DND-41 (cell line): Measurements from ENCODE around the gene CELA2A.

Source experiments
- ATAC-seq: fragments of 200-7000 bp; cut with Tn5 transposase; 3 replicates; pipeline ENCODE4 v1.9.1; 2021; ENCODE audit warnings: low read depth; ENCODE audit not compliant: insufficient read depth
- DNase-seq: peaks from one replicate; pipeline ENCODE4 v3.0.0-alpha.2; 2020
- H2AFZ ChIP-seq: 2 replicates; pipeline ENCODE4 v1.6.0; 2012; ENCODE audit warnings: low read depth, low read length
- H3K27ac ChIP-seq: 2 replicates; pipeline ENCODE4 v1.5.1; 2012; ENCODE audit warnings: low read length, inconsistent platforms
- H3K27me3 ChIP-seq: fragments of 200-600 bp; sonication (generic); 2 replicates; pipeline ENCODE4 v1.6.0; 2012; ENCODE audit warnings: low read length, mild to moderate bottlenecking, inconsistent platforms; ENCODE audit not compliant: insufficient read depth, poor library complexity
- H3K36me3 ChIP-seq: 2 replicates; pipeline ENCODE4 v1.5.1; 2012; ENCODE audit warnings: low read length, inconsistent platforms; ENCODE audit not compliant: insufficient read depth
- H3K4me1 ChIP-seq: 2 replicates; pipeline ENCODE4 v1.5.1; 2012; ENCODE audit warnings: mild to moderate bottlenecking, low read length; ENCODE audit not compliant: insufficient read depth
- H3K4me2 ChIP-seq: 2 replicates; pipeline ENCODE4 v1.6.0; 2012; ENCODE audit warnings: mild to moderate bottlenecking, moderate library complexity, low read length, inconsistent platforms; ENCODE audit not compliant: insufficient read depth
- H3K4me3 ChIP-seq, 2 experiments: fragments of 200-600 bp in 1 of 2; shearing (Covaris generic) in 1 of 2; 2 replicates each; pipeline ENCODE4 v1.5.1; 2012 to 2016; ENCODE audit warnings: inconsistent platforms in 2 of 2, low read length in 2 of 2, mild to moderate bottlenecking in 2 of 2, low read depth in 1 of 2, moderate library complexity in 1 of 2
- H3K79me2 ChIP-seq: 2 replicates; pipeline ENCODE4 v1.6.0; 2012; ENCODE audit warnings: low read length, inconsistent platforms; ENCODE audit not compliant: insufficient read depth
- H3K9ac ChIP-seq: 2 replicates; pipeline ENCODE4 v1.6.0; 2012; ENCODE audit warnings: low read depth, mild to moderate bottlenecking, inconsistent platforms, low read length, moderate library complexity
- H3K9me3 ChIP-seq: 2 replicates; pipeline ENCODE4 v1.5.1; 2012; ENCODE audit warnings: low read length, moderate library complexity, mild to moderate bottlenecking, inconsistent platforms; ENCODE audit not compliant: insufficient read depth, severe bottlenecking
- H4K20me1 ChIP-seq: 2 replicates; pipeline ENCODE4 v1.6.0; 2012; ENCODE audit warnings: low read length; ENCODE audit not compliant: insufficient read depth
- EZH2 ChIP-seq: IDR thresholded peaks from 3 replicates; pipeline ENCODE4 v1.6.1; 2012; ENCODE audit warnings: borderline replicate concordance, low read depth, mild to moderate bottlenecking, moderate library complexity, low read length, inconsistent platforms; ENCODE audit not compliant: severe bottlenecking
- TF ChIP-seq, protein P1 (sequence below): IDR thresholded peaks from 2 replicates; pipeline ENCODE4 v1.5.1; 2012; ENCODE audit warnings: borderline replicate concordance, low read length, moderate library complexity, mild to moderate bottlenecking; ENCODE audit not compliant: poor library complexity, severe bottlenecking; ENCODE audit errors: extremely low read depth

CELA2A gene

GRCh38 chr1:15449567-15449966 is 7.0 kb upstream of the CELA2A start:
- TF ChIP-seq, protein P1, sequence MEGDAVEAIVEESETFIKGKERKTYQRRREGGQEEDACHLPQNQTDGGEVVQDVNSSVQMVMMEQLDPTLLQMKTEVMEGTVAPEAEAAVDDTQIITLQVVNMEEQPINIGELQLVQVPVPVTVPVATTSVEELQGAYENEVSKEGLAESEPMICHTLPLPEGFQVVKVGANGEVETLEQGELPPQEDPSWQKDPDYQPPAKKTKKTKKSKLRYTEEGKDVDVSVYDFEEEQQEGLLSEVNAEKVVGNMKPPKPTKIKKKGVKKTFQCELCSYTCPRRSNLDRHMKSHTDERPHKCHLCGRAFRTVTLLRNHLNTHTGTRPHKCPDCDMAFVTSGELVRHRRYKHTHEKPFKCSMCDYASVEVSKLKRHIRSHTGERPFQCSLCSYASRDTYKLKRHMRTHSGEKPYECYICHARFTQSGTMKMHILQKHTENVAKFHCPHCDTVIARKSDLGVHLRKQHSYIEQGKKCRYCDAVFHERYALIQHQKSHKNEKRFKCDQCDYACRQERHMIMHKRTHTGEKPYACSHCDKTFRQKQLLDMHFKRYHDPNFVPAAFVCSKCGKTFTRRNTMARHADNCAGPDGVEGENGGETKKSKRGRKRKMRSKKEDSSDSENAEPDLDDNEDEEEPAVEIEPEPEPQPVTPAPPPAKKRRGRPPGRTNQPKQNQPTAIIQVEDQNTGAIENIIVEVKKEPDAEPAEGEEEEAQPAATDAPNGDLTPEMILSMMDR, result no peak
- no peak for TF ChIP-seq EZH2

DNA sequence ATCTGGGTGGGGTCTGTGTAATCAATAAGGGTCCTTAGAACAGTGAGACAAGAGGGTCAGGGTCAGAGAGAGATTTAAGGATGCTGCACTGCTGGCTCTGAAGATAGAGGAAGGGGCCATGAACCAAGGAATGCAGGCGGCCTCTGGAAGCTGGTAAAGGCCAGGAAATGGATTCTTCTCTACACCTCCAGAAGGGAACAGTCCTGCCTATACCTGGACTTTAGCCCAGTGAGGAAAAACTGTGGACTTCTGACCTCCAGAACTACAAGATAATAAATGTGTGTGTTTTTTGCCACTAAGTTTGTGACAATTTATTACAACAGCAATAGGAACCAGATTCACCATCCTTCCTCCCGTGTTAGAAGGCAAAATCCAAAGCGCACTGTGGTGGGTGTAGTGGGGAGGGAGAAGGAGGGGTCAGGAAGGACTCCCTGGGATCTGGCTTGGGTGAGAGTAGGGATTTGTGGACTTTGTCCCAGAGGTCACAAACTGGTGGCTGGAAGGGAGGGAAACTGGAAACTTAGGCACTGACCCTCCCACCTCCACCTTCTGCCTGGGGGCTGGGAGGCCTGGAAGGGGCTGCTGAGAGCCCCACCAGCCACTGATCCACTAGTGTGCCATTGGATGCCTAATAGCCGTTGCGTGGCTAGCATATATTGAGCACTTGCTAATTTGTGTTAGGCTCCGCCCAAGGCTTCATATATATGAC is 5.4 kb upstream of the CELA2A start:
- Histone ChIP-seq H3K27me3 (no peaks in the 10 kb centered on the region), H3K4me1 (no peaks in the 10 kb centered on the region), H3K27ac (no peak overlapping the region), H4K20me1 (no peaks in the 10 kb centered on the region; the same call in 1 of the 2 replicates), H3K36me3 (no peaks in the 10 kb centered on the region), H3K4me3 (no peak overlapping the region), H2AFZ (no peak overlapping the region), H3K4me2 (no peak overlapping the region), H3K9ac (no peak overlapping the region), H3K9me3 (no peaks in the 10 kb centered on the region), H3K79me2 (no peaks in the 10 kb centered on the region)
- no peak for ATAC-seq
- no peak for TF ChIP-seq EZH2
- TF ChIP-seq, protein P1, result no peak
- DNase-seq, result no peak

More at GRCh38 chr1:15449567-15449966, 7.0 kb upstream of the CELA2A start:
- ATAC-seq (no peak), DNase-seq (no peak)
- no peak overlapping the region for H3K4me3 ChIP-seq
- no peaks in the 10 kb centered on the region for H3K79me2 ChIP-seq
- no peak overlapping the region for H2AFZ ChIP-seq
- no peaks in the 10 kb centered on the region for H3K9me3 ChIP-seq
- no peaks in the 10 kb centered on the region for H3K27me3 ChIP-seq
- peaks cover under 1% of the 10 kb centered on the region; the same call in 1 of the 2 replicates for H4K20me1 ChIP-seq
- no peak overlapping the region for H3K27ac ChIP-seq
- no peaks in the 10 kb centered on the region for H3K4me1 ChIP-seq
- H3K9ac ChIP-seq, result no peak overlapping the region
- H3K4me2 ChIP-seq, result no peak overlapping the region
- H3K36me3 ChIP-seq, result no peaks in the 10 kb centered on the region

DNA sequence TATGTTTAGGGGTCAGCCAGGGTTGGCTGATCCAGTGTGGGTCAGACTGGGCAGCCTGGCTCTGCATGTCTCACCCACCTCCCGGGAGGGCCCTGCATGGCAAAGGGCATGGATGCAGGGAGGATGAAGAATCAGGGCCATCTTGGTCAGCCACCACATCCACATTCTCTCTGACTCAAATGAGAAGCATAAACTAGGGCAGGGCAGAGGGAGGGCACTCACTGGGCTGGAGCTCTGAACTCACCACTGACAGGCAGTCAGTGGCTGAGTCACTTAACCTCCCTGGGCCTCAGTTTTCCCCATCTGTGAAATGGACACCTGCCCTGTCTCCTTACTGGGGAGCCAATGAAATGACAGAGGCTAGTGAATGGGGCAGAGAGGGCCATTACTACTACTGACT is 4.3 kb upstream of the CELA2A start:
- no peaks in the 10 kb centered on the region for H3K79me2 ChIP-seq
- no peak for ATAC-seq
- H4K20me1 ChIP-seq, result no peaks in the 10 kb centered on the region; the same call in 1 of the 2 replicates
- H3K9ac ChIP-seq, result no peak overlapping the region
- H3K4me1 ChIP-seq, result no peaks in the 10 kb centered on the region
- H2AFZ ChIP-seq, result no peak overlapping the region
- no peak overlapping the region for H3K4me2 ChIP-seq
- H3K9me3 ChIP-seq, result no peaks in the 10 kb centered on the region
- no peak for TF ChIP-seq EZH2
- TF ChIP-seq, protein P1, result no peak
- DNase-seq, result no peak
- no peaks in the 10 kb centered on the region for H3K27me3 ChIP-seq
- no peaks in the 10 kb centered on the region for H3K36me3 ChIP-seq
- no peak overlapping the region for H3K27ac ChIP-seq
- H3K4me3 ChIP-seq, result no peak overlapping the region
